Renal cortex interstitium (tissue), 11 donors: ENCODE measurements around the gene NXPH4. TPM values are rescaled to one million over a fixed set of nuclear protein-coding genes. Genes with fewer than 3 reads are reported as not detected.

ENCODE experiments used
- DNase-seq, 11 donors: peaks; one replicate each; pipeline ENCODE4 v3.0.0-alpha.2; 2013; ENCODE audit warnings: low read depth in 9 of 11, low spot score in 4 of 11; ENCODE audit errors: extremely low read depth in 1 of 11
- polyA plus RNA-seq, 3 donors: library from polyadenylated mRNA; unstranded; fragments of 120-200 nt; gene quantifications; one replicate each; pipeline ENCODE4 v1.2.1, GENCODE V29; 2013; ENCODE audit not compliant: insufficient read length in 3 of 3

NXPH4 gene
- polyA plus RNA-seq, 3 donors, result 3.0 to 5.6 (median 4.2) TPM

GRCh38 chr12:57213058-57213715 lies 3.4 kb upstream of the NXPH4 start:
- DNase-seq, result peak in 10 of 11 donors; percentile 54 to 83 (median 78)

GRCh38 chr12:57213763-57214397 lies 2.7 kb upstream of the NXPH4 start:
- DNase-seq, result no peak

GRCh38 chr12:57214398-57214781 lies 2.2 kb upstream of the NXPH4 start:
- DNase-seq, result peak in 3 of 11 donors; percentile 42 to 54 (median 51)

- no peak for DNase-seq
These were observed 1.5 kb upstream of the NXPH4 start for GRCh38 chr12:57215065-57215464.

GRCh38 chr12:57215668-57216013 lies 953 bp upstream of the NXPH4 start:
- DNase-seq, result no peak

GRCh38 chr12:57216921-57217879 lies 606 bp downstream of the NXPH4 start:
- no peak for DNase-seq

- DNase-seq, result no peak
These were observed 1.6 kb downstream of the NXPH4 start for GRCh38 chr12:57218030-57218853.

GRCh38 chr12:57219205-57219992 lies 2.8 kb downstream of the NXPH4 start:
- DNase-seq, result no peak

GRCh38 chr12:57219993-57220754 lies 3.6 kb downstream of the NXPH4 start:
- DNase-seq, result no peak

GRCh38 chr12:57220770-57221168 lies 4.2 kb downstream of the NXPH4 start:
- DNase-seq, result no peak

GRCh38 chr12:57221169-57221917 lies 4.7 kb downstream of the NXPH4 start:
- no peak for DNase-seq

- no peak for DNase-seq
These were observed 5.9 kb downstream of the NXPH4 start for GRCh38 chr12:57222286-57223190.

- no peak for DNase-seq
These were observed 6.9 kb downstream of the NXPH4 start for GRCh38 chr12:57223191-57224165.

GRCh38 chr12:57224278-57224972 lies 7.8 kb downstream of the NXPH4 start:
- no peak for DNase-seq
